Mesenchymal stem cell (in vitro differentiated cells and primary cell): ENCODE measurements around the gene OSER1.

Experiments
- DNase-seq: peaks from one replicate; pipeline ENCODE4 v3.0.0-alpha.2; 2013
- H2AFZ ChIP-seq: one replicate; pipeline ENCODE4 v1.6.1; 2013; ENCODE audit warnings: low read depth, mild to moderate bottlenecking, control low read depth, inconsistent platforms, low read length, moderate library complexity
- H2AK5ac ChIP-seq: 2 replicates; pipeline ENCODE4 v1.6.1; 2013; ENCODE audit warnings: low read length, moderate library complexity, mild to moderate bottlenecking, inconsistent platforms; ENCODE audit not compliant: severe bottlenecking
- H2BK120ac ChIP-seq: one replicate; pipeline ENCODE4 v1.6.1; 2013; ENCODE audit warnings: low read depth, mild to moderate bottlenecking, inconsistent platforms, low read length, moderate library complexity
- H2BK12ac ChIP-seq, 2 experiments: one replicate each; pipeline ENCODE4 v1.6.1; 2013; ENCODE audit warnings: inconsistent platforms in 2 of 2, low read length in 2 of 2, mild to moderate bottlenecking in 2 of 2, moderate library complexity in 2 of 2, control low read depth in 1 of 2
- H2BK15ac ChIP-seq: one replicate; pipeline ENCODE4 v1.6.1; 2013; ENCODE audit warnings: mild to moderate bottlenecking, low read depth, inconsistent platforms; ENCODE audit not compliant: poor library complexity, severe bottlenecking
- H2BK5ac ChIP-seq: 2 replicates; pipeline ENCODE4 v1.6.1; 2013; ENCODE audit warnings: low read depth, mild to moderate bottlenecking, low read length, control low read depth, inconsistent platforms; ENCODE audit not compliant: poor library complexity, severe bottlenecking
- H3K14ac ChIP-seq, 2 experiments: one replicate each; pipeline ENCODE4 v1.6.1; 2013; ENCODE audit warnings: inconsistent platforms in 2 of 2, low read length in 2 of 2, control low read depth in 1 of 2, mild to moderate bottlenecking in 1 of 2, moderate library complexity in 1 of 2
- H3K18ac ChIP-seq, 2 experiments: one replicate each; pipeline ENCODE4 v1.6.1; 2013; ENCODE audit warnings: inconsistent platforms in 2 of 2, low read length in 2 of 2, control low read depth in 1 of 2, low read depth in 1 of 2, mild to moderate bottlenecking in 1 of 2
- H3K23ac ChIP-seq, 2 experiments: one replicate each; pipeline ENCODE4 v1.6.1; 2013; ENCODE audit warnings: inconsistent platforms in 2 of 2, low read length in 2 of 2, mild to moderate bottlenecking in 2 of 2, moderate library complexity in 2 of 2, control low read depth in 1 of 2
- H3K27ac ChIP-seq: 2 replicates; pipeline ENCODE4 v1.5.1; 2013; ENCODE audit warnings: mild to moderate bottlenecking, moderate library complexity, low read length, control low read depth, inconsistent platforms; ENCODE audit not compliant: poor library complexity, severe bottlenecking
- H3K27me3 ChIP-seq, 2 experiments: 2 replicates each; pipeline versions ENCODE4 v1.6.1 to v1.7.0; 2013; ENCODE audit warnings: low read length in 2 of 2, mild to moderate bottlenecking in 2 of 2, moderate library complexity in 2 of 2, control low read depth in 1 of 2, inconsistent platforms in 1 of 2; ENCODE audit not compliant: control insufficient read depth in 1 of 2, insufficient read depth in 1 of 2
- H3K36me3 ChIP-seq, 2 experiments: 2 replicates each; pipeline versions ENCODE4 v1.6.1 to v1.7.0; 2013; ENCODE audit warnings: low read length in 2 of 2, control low read depth in 1 of 2, inconsistent platforms in 1 of 2, low read depth in 1 of 2, mild to moderate bottlenecking in 1 of 2; ENCODE audit not compliant: insufficient read depth in 2 of 2, control insufficient read depth in 1 of 2
- H3K4ac ChIP-seq, 2 experiments: one replicate each; pipeline ENCODE4 v1.6.1; 2013; ENCODE audit warnings: inconsistent platforms in 2 of 2, low read length in 2 of 2, mild to moderate bottlenecking in 2 of 2, moderate library complexity in 2 of 2, control low read depth in 1 of 2, low read depth in 1 of 2
- H3K4me1 ChIP-seq: 2 replicates; pipeline ENCODE4 v1.6.1; 2013; ENCODE audit warnings: low read depth, low read length, control low read depth; ENCODE audit not compliant: control insufficient read depth, insufficient read depth
- H3K4me2 ChIP-seq: 2 replicates; pipeline ENCODE4 v1.6.1; 2013; ENCODE audit warnings: low read length, mild to moderate bottlenecking, inconsistent platforms; ENCODE audit not compliant: poor library complexity, severe bottlenecking
- H3K4me3 ChIP-seq, 2 experiments: 2 replicates each; pipeline versions ENCODE4 v1.5.1 to v1.7.0; 2013; ENCODE audit warnings: low read length in 2 of 2, mild to moderate bottlenecking in 2 of 2, control low read depth in 1 of 2, low read depth in 1 of 2; ENCODE audit not compliant: insufficient read depth in 1 of 2
- H3K79me1 ChIP-seq: replicated peaks from 2 replicates; pipeline ENCODE4 v1.6.1; 2013; ENCODE audit warnings: mild to moderate bottlenecking, control low read depth, low read length, inconsistent platforms; ENCODE audit not compliant: poor library complexity, severe bottlenecking
- H3K9ac ChIP-seq: 2 replicates; pipeline ENCODE4 v1.7.0; 2013; ENCODE audit warnings: mild to moderate bottlenecking, low read length, moderate library complexity
- H3K9me3 ChIP-seq: 2 replicates; pipeline ENCODE4 v1.7.0; 2013; ENCODE audit warnings: mild to moderate bottlenecking, low read length; ENCODE audit not compliant: control insufficient read depth
- H4K8ac ChIP-seq: one replicate; pipeline ENCODE4 v1.6.1; 2013; ENCODE audit warnings: inconsistent platforms, mild to moderate bottlenecking, low read length, moderate library complexity
- H4K91ac ChIP-seq: one replicate; pipeline ENCODE4 v1.6.1; 2013; ENCODE audit warnings: mild to moderate bottlenecking, low read length, inconsistent platforms
- WGBS: methylation state at CpG from one replicate; pipeline ENCODE4 v1.1.7; 2013; ENCODE audit warnings: mixed read lengths; 5-methylcytosine and 5-hydroxymethylcytosine counted together

The OSER1 gene

GRCh38 chr20:44217342-44218092, 6.9 kb upstream of the OSER1 start:
- Histone ChIP-seq H2BK5ac (no peak overlapping the region), H3K4me2 (no peak overlapping the region), H3K4ac (no peak overlapping the region), H2AK5ac (no peak overlapping the region), H4K91ac (no peak overlapping the region), H3K23ac (no peak overlapping the region), H3K4me3 (no peak overlapping the region), H3K9ac (peak overlapping the region; percentile 9), H2AFZ (no peak overlapping the region), H3K36me3 (peaks cover 0 to 8% of the 10 kb centered on the region in 2 experiments), H3K9me3 (no peaks in the 10 kb centered on the region), H2BK12ac (no peak overlapping the region), H3K79me1 (peaks cover 9% of the 10 kb centered on the region), H3K4me1 (peaks cover 1% of the 10 kb centered on the region), H3K27ac (no peak overlapping the region), H2BK120ac (no peak overlapping the region), H4K8ac (no peak overlapping the region), H3K14ac (no peak overlapping the region), H3K18ac (no peak overlapping the region), H2BK15ac (no peak overlapping the region), H3K27me3 (no peaks in the 10 kb centered on the region)
- peak; percentile 72 for DNase-seq
- 50% methylated on average over 10 of the region's 11 CpGs for WGBS

- Histone ChIP-seq H3K36me3 (peaks cover 0 to 8% of the 10 kb centered on the region in 2 experiments), H3K4me2 (no peak overlapping the region), H3K4ac (no peak overlapping the region), H2BK15ac (no peak overlapping the region), H3K9ac (peak overlapping the region; percentile 20), H3K4me3 (no peak overlapping the region), H3K23ac (no peak overlapping the region), H3K4me1 (peaks cover 5% of the 10 kb centered on the region), H3K27ac (no peak overlapping the region), H3K27me3 (no peaks in the 10 kb centered on the region), H4K8ac (no peak overlapping the region), H2AFZ (no peak overlapping the region), H3K9me3 (no peaks in the 10 kb centered on the region), H3K18ac (no peak overlapping the region), H2BK12ac (no peak overlapping the region), H3K79me1 (peaks cover 13% of the 10 kb centered on the region), H2BK5ac (no peak overlapping the region), H2BK120ac (no peak overlapping the region), H4K91ac (no peak overlapping the region), H3K14ac (no peak overlapping the region), H2AK5ac (no peak overlapping the region)
- 47% methylated on average over 7 of the region's 7 CpGs for WGBS
- peak; percentile 71 for DNase-seq
Measured at GRCh38 chr20:44215125-44215524, 4.6 kb upstream of the OSER1 start.

GRCh38 chr20:44212792-44213191, 2.2 kb upstream of the OSER1 start:
- H3K4me2 ChIP-seq, result no peak overlapping the region
- H3K9me3 ChIP-seq, result no peaks in the 10 kb centered on the region
- H2BK15ac ChIP-seq, result no peak overlapping the region

DNA sequence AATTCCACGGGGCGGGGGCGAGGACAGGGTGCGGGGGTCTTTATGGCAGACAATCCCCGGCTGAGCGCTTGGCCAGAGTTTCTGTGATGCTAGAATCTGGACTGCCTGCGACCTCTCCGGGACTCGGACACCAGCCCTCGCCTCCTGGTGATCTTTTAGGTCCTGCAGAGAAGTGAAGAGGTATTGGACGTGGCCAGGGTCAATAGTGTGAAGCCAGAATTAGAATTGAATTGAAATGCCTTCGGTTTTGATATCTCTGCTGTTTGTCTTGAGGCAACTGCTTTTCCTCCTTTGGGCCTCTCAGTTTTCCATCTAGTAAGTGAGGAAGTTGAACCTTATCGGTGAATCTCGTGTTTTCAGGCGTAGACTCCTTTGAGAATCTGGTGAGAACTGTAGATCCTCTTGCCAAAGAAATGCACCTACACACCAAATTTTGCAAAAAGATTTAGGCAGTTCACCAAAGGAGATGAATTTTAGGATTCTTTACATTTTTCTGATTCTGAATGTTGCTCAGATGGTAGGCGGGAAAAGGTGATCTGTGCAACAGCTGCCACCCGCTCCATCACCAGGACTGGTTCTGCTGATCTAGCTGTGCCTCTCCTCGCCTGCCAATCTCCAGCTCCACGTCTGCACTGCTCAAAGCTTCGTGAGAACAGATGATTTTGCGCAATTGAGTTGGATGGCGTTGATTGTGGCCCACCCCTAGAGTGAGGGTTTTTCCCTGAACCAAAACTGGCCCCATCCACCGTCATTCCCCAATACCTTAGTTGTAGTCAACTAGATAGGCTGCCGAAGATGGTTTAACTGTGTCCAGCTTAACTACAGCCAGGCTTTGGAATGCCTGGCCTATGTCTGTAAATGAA, 837 bp upstream of the OSER1 start:
- 30% methylated on average over 24 of the region's 24 CpGs for WGBS
- Histone ChIP-seq H3K27me3 (no peaks in the 10 kb centered on the region), H3K4me3 (peak overlapping the region; percentile 80 to 99), H2BK12ac (no peak overlapping the region), H3K14ac (no peak overlapping the region), H4K91ac (peak overlapping the region; percentile 70), H3K27ac (peak overlapping the region; percentile 82), H2AFZ (peak overlapping the region; percentile 86), H3K4ac (no peak overlapping the region), H3K4me2 (peak overlapping the region; percentile 93), H2AK5ac (no peak overlapping the region), H3K18ac (peak overlapping the region; percentile 9 to 89), H3K23ac (peak overlapping the region in 1 of 2 experiments; percentile 14), H3K9ac (peak overlapping the region; percentile 98), H2BK15ac (peak overlapping the region; percentile 49), H3K36me3 (peaks cover 0 to 8% of the 10 kb centered on the region in 2 experiments), H2BK120ac (no peak overlapping the region), H3K9me3 (no peaks in the 10 kb centered on the region), H4K8ac (peak overlapping the region; percentile 19), H3K79me1 (peaks cover 8% of the 10 kb centered on the region), H3K4me1 (peaks cover 4% of the 10 kb centered on the region), H2BK5ac (peak overlapping the region; percentile 37)
- peak; percentile 38 for DNase-seq

More at GRCh38 chr20:44212792-44213191, 2.2 kb upstream of the OSER1 start:
- H3K18ac ChIP-seq, result no peak overlapping the region
- no peak overlapping the region for H3K23ac ChIP-seq
- no peaks in the 10 kb centered on the region for H3K27me3 ChIP-seq
- H3K4me3 ChIP-seq, result no peak overlapping the region
- peaks cover 5% of the 10 kb centered on the region for H3K4me1 ChIP-seq
- H2AFZ ChIP-seq, result no peak overlapping the region
- no peak overlapping the region for H4K8ac ChIP-seq
- H4K91ac ChIP-seq, result no peak overlapping the region
- DNase-seq, result no peak
- H3K27ac ChIP-seq, result no peak overlapping the region
- peak overlapping the region; percentile 63 for H3K9ac ChIP-seq
- peaks cover 11% of the 10 kb centered on the region for H3K79me1 ChIP-seq
- H2BK5ac ChIP-seq, result no peak overlapping the region
- WGBS, result 86% methylated on average over 4 of the region's 4 CpGs
- no peak overlapping the region for H3K14ac ChIP-seq
- peaks cover 0 to 8% of the 10 kb centered on the region in 2 experiments for H3K36me3 ChIP-seq
- H2BK12ac ChIP-seq, result no peak overlapping the region
- no peak overlapping the region for H3K4ac ChIP-seq
- no peak overlapping the region for H2BK120ac ChIP-seq
- no peak overlapping the region for H2AK5ac ChIP-seq
